G401.6 (cell line): Measurements from ENCODE around the gene FNBP1L.

Experiments used
- FAIRE-seq: peaks from 2 replicates; lab custom pipeline; 2012; peaks lifted over from hg19 to GRCh38; lab: Jason Lieb, UNC

FNBP1L gene

DNA sequence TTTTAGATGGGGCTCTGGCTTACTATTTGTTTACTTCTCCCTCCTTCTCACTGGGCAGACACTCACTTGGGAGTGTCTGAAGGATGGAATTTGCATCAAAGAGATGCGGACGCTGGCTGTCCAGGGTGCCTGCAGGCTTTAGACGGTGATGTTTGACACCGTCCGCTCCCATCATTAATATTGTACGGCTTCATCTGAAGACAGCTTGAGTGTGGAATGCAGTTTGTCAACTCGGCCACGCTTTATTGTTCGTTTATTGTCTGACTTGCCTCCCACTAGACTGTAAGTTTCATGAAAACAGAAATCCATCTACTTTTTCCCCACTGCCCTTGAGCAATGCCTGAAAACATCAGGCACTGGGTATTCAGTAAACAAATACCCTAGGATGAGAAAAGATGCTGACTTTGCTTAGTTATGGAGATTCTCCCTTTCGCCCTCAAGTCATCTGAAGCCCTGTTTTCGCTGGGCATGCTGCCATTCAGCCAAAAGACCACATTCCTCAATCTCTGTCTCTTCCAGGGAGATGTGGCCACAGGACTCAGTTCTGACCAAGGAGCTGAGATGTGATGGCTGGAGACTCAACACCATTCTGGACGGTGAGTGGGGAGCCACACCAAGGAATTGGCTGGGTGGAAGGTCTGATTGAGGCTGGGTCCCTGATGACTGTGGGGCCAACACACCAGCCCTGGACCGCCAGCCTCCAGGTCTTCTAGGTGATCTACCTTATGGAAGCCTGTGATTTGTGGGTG, 146.1 kb downstream of the FNBP1L start:
- FAIRE-seq: no peak

DNA sequence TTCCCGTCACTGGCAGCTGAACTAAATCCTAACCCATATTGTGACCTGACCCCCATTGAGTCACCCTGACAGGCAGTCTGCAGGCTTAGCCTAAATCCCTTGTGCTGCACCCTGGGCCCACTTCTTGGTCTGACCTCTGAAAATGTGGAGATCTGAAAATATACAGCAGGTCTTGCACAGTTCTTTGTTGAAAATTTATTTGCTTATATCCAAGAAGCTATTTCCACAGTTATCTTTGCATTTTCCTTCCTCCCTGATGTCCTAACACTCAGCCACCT, 146.6 kb downstream of the FNBP1L start:
- FAIRE-seq: no peak

DNA sequence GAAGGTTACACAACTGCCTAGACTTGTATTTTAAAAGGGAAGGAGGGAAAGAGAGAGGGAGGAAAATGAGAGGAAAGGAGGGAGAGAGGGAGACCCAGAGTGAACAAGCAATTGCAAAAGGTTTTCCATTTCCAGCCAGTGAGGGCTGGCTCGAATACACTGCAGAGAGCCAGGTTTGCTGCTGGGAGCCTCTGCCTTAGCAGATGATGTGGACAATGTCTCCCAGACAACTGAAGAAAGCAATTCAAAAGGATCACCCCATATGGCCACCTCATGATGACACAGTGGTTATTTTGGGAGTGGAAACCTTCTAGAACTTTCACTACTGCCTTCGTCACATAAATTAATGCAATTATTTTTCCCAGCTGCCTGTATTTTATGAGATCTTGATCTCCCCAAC, 147.3 kb downstream of the FNBP1L start:
- no peak for FAIRE-seq

DNA sequence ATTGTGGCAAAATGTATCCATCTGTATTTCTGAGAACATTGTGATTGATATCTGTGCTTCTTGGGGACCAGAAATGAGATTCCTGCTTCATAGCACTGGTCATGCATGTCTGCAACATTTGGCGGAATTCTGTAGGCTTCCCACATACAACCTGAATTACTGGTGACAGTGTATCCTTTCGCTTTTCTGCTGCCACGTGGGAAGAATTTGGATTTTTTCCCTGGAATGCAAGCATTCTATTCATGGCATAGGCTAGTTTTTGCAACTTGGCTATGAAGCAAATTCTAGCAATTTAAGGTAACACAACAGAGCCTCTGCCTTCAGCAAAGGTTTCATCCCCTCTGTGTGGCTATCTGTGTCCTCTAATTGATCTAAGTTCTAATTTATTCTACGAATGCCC, 147.8 kb downstream of the FNBP1L start:
- FAIRE-seq: no peak

DNA sequence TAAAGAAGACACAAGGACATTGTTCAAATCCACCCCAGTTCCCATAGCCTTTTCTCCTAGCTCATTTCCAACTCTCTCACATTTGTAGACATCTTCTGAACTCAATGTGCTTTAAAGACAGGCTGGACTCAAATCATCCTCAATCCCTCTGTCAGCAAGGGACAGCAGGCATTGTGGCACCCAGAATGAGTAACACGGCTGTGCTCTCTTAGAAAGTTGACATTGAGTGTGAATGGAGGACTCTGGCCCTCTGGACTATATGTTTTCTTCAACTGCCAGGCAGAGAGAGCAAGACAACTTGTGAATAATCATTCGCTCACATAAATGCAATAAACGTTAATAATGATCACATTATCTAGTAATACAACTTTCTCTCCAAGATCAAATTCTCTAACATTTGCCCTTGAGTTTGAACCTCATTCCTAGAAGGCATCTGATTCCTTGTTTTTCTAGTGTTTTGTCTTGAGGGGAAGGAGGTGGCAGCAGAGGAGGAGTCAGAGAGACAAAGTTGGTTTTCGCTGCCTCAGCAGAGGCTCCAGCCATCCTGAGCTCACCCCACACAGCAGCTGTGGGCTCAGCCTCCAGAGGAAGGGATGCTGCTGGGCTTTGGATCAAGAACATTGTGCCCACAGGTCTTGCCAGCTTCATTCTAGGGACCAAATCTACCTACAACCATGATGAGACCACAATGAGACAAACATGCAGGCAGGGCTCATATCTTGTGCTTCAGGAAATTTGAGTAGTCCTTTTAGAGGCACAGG, 148.6 kb downstream of the FNBP1L start:
- FAIRE-seq: no peak

DNA sequence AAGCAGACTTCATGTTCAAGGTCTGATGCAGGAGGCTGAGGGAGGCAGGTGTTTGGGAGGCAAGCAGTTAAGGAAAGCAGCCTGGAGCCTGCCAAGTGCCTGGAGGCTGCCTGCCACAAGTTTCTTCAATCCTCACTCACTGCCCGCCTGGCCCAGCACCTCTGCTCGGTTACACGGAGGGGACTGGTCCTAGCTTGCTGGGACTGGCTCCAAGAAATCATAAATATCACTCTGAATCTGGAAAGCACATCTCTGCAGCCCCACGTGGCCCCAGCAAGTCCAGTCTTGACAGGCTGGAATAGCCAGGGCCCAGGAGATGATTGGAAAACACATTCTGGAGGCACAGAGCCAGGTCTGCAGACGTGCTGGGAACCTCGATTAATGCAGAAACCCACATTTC, 149.8 kb downstream of the FNBP1L start:
- no peak for FAIRE-seq

DNA sequence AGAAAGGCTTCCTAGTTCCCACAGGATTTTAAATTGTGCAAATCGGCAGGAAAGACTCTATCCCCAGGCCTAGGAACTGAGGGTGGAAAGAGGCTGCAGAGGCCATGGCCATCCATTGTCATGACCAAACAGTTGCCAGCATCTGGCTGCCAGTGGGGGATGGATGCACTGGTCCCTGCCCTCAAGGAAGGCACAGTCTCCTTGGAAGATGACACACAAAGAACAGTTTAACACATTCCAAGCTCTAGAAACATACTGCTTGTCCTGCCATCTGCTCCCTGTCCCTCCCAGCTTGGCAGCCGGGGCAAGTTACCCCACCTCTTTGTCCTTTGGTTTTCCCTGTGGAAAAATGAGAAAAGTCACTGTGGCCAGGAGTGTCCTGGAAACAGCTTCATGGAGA, 150.5 kb downstream of the FNBP1L start:
- FAIRE-seq: no peak

DNA sequence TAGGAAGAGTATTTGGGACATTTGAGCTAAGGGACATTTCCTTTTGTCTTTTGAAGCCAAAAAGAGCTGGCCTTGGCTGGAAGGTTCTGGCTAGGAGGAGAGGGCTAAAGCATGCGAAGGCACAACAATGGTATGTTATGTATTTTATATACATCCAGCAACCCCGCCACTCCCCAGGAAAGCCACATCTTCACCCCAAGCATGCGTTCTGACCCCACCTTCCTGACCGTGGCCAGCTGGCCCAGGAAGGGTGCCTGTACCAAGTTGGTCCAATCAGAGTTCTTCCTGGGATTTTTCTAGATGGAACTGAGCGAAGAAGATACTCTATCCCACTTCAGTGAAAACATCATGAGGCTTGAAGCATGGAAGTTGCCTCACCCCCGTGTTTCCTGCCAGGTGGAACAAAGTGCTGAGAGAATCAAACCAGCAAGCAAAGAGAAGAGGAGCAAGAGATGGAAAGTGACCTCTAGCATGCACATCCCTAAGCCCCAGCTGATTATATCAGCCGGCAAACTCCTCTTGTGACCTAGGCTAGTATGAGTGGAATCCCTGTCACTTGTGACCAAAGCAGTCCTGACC, 151.0 kb downstream of the FNBP1L start:
- FAIRE-seq: no peak

DNA sequence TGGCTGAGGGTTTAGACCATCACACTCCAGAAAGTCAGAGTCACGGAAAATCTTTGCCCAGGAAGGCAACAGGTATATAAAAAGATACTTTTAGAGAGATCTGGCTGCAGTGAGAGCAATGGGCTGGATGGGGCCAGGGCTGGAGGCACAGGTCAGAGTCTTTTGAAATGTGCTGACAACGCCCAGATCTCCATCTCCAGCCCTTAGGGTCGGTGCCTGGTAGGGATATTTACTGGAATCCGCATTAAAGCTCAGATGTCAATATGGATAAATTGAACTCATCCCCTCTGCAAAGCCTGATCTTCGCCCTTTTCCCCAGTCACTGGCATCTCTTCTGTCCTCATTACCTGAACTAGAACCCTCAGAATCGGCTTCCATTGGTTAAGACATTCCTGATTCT, 151.6 kb downstream of the FNBP1L start:
- no peak for FAIRE-seq

DNA sequence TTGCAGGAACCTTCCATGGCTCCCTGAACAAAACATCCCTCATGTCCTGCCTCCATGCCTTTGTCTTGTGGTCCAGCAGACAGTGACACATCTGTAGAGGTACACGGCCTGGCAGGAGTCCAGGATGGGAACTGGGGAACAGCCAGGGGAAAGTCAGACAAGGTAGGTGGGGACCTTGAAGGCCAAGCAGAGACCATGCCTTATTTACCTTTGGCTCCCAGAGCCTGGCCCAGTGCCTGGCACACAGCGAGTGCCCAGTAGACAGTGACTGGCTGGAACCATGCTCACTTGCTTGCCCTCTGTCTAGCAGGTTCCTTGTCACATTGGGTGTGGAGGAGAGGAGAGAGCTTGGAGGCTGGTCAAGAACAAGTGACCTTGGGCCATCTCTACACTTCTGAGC, 152.7 kb downstream of the FNBP1L start:
- no peak for FAIRE-seq

DNA sequence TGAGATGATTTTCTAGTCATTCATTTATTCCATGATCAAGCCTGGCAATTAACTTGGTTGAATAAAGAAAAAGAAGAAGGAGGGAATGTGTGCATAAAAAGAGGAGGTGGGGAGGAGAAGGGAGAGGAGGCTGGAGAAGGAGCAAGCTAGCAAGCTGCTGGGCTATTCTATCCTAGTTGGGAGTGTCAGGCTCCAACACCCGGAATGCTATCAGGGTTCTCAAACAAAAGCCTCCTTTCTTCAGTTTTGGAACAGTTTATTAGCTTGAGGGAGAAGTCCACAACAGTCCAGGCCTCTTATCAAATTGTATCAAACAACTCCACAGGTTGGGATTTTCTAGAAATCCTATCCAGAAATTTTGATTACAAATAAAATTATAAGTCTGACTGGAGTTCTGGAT, 153.8 kb downstream of the FNBP1L start:
- FAIRE-seq: no peak

DNA sequence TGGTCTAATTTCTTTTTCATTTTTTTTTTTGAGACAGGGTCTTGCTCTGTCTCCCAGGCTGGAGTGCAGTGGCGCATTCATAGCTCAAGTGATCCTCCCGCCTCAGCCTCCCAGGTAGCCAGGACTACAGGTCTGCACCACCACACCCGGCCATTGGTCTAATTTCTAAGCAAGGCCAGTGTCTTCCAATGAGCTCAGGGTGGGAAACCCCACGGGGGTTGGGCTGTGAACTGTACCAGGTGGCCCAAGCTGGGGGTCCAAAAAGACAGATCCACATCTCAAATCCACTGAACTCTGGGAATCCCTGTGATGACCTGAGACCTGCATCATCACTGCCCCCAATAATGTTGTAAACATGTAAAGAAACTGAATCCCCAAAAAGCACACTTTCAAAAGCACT, 154.2 kb downstream of the FNBP1L start:
- FAIRE-seq: no peak

DNA sequence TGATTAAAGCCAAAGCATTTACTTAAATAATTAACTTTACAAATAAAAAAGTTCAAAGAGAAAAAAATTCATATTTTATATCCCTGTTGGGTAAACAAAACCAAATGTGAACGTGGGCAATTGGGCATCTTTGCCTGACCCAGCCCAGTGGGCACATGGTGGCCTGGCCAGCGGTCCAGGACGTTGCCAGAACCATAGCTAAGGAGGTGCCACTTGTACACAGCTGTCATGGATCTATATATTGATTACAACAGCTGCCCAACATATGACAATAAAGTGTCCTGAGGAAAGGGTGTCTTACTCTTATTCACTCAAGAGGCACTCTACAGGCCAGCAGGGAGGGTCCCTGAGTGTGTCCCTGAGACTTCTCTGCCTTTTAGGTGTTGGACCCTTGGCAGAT, 155.2 kb downstream of the FNBP1L start:
- no peak for FAIRE-seq

DNA sequence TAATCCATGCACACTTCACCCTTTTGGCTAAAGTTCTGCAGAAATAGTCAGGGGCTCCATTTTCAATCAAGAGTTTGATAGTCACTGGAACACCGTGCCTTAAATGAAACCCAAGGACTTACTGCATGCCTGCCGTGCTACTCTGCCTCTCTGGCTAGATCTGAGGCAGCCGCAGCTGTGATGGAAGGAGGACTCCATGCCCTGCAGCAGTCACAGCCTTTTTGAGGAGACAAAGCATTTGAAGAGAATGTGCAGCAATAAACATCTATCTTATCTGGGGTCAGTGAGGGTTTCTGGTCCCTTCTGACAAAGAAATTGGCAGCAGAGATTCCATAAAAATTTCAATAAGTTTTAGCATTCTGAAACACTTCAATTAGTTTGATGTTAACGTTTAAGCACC, 155.7 kb downstream of the FNBP1L start:
- no peak for FAIRE-seq
